HL-60/S4 (cell line): ENCODE measurements around the gene TTC22.

Source experiments
- in situ Hi-C: fragments of 300-500 bp; cut with MboI; formaldehyde crosslinking; loops from 2 replicates; pipeline ENCODE4 v1.14.3; 2022; ENCODE audit warnings: low sequenced_read_pairs

The TTC22 gene

DNA sequence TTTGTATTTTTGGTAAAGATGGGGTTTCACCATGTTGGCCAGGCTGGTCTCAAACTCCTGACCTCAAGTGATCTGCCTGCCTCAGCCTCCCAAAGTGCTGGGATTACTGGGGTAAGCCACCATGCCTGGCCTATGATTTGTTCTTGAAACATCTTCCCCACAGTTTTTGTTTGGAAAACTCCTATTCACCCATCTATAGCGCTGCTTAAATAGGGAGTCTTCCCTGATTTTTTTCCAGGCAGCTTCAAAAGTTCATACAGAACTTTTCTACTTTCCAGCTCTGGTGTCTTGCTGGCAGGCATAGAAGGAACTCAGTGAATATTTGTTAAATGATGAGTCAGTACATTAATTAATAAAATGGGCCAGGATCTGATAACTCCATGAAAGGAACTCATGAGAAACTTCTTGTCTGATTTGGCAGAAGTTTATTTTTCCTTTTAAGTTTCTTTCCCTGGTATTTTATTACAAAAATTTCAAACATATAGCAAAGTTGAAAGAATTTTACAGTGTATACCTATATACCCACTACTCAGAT is 33.0 kb upstream of the TTC22 start:
- in situ Hi-C loops: no loop called here

DNA sequence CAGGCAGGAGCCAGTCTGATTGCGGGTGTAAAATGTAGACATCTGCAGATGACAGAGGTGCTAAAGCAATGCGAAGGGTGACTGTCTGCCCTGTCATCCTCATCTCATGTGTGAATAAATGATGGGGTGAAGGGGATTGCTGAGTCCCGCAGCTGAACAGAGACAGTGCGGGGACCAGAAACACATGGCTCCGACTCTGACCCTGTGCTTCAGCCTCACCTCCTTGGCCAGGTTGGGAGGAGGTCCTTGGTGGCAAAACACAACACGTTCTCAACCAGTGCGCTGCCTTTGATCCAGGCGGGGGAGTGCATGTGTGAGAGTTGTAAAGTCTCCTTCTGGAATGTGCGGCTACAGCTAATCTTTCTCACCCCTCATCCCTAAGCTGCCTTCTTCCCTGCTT is 32.0 kb upstream of the TTC22 start:
- in situ Hi-C loops: no loop called here

DNA sequence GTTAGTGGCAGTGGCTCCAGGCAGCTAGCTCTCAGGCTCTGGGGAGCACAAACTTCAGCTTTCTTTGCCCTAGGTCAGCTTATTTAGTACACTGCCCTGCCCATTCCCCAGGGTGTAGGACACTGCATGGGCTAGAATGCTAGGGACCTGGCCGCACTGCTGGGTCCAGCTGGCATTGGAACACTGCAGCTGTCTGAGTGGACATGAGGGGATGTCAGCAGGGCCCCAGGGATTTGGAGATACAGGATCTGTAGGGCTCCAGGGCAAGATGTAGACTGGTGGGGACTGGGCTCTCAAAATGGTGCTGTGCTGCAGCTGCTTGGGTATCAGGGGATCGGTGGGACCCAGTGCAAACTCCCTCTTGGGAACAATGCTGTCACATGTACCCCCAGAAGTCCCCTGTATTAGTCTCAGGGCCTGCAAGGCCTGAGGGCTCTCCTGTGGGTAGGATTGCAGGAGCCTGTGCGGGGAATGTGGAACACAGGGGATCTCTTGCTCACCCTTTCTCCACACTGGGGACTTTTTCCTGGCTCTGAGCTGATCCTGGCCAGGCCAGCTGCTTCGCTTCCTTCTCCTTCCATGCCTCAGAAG is 25.2 kb upstream of the TTC22 start:
- in situ Hi-C loops: no loop called here

DNA sequence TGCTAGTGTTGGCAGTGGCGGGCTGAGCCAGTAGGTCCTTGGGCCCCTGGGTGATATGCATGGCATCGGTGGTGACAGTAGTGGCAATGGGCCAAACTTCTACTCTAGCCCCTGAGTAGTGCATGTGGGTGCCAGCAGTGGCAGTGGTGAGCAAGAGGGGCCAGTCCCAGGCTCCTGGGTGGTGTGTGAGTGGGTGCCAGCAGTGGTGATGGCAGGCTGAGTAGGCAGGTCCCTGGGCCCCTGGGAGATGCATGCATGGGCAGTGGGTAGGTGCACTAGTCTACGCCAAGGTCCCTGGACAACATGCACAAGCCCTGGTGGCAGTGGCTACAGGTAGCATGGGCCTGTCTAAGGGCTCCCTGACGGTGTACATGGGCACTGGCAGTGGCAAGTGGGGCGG is 24.6 kb upstream of the TTC22 start:
- in situ Hi-C loops: no loop called here

DNA sequence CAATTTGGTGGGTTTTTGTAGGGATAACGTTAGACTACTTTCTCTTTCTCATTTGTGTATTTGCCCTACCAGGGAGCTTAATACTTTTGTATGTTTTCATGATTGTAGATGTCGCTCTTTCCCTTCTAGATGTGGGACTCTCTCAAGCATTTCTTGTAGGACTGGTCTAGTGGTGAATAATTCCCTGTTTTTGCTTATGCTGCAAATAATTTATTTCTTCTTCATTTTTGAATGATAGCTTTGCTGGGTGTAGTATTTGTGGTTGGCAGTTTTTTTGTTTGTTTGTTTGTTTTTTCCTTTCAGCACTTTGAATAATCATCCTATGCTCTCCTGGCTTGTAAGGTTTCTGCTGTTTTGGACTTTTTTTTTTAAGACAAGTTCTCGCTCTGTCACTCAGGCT is 22.5 kb upstream of the TTC22 start:
- in situ Hi-C loops: no loop called here

DNA sequence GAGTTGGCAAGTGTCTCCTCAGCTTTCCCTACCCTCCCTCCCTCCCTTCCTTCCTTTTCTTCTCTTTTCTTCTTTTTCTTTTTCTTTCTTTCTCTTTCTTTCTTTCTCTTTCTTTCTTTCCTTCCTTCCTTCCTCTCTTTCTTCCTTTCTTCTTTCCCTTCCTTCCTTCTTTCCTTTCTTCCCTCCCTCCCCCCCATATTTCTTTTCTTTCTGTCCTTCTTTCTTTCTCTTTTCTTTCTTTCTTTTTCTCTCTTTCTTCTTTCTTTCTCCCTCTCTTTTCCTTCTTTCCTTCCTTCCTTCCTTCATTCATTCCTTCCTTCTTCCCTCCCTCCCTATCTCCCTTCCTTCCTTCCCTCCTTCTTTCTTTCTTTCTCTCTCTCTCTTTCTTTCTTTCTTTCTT is 18.6 kb upstream of the TTC22 start:
- in situ Hi-C loops: no loop called here

DNA sequence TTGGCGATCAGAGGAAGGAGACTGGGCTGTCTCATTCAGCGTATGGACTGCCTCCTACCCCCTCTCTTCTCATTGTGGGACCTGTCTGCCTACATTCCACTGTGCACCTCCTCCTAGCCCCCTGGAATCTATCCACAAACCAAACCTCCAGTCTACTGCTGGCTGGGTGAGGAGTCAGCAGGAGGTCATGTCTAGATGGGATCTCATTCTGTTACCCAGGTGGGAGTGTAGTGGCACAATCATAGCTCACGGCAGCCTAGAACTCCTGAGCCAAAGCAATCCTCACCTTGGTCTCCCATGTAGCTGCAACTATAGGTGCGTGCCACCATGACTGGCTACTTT is 18.0 kb upstream of the TTC22 start:
- in situ Hi-C loops: no loop called here

DNA sequence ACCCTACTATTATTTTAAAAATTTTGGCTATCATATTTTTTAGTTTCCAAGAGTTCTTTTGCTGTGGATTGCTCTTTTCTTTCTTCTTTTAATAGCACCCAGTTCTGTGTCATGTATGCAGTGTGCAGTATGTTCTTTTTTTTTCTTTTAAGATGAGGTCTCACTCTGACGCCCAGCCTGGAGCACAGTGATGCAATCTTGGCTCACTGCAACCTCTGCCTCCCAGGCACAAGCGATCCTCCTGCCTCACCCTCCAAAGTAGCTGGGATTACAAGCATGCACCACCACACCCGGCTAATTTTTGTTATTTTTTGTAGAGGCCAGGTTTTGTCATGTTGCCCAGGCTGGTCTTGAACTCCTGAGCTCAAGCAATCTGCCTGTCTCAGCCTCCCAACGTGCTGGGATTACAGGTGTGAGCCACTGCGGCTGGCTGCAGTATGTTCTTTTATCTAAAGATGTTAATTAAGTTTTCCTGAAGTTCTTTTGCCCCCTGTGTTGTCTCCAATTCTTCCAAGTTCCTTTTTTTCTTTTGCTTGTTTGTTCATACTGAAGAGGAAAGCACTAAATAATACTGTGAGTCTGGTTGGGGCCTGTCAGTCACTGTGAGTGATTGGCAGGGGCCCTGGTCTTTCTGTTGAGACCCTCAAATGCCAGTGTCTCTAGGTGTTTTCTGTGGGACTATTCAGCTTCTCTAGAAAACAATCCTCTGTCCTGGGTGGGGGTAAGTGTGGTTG is 17.5 kb upstream of the TTC22 start:
- in situ Hi-C loops: no loop called here

DNA sequence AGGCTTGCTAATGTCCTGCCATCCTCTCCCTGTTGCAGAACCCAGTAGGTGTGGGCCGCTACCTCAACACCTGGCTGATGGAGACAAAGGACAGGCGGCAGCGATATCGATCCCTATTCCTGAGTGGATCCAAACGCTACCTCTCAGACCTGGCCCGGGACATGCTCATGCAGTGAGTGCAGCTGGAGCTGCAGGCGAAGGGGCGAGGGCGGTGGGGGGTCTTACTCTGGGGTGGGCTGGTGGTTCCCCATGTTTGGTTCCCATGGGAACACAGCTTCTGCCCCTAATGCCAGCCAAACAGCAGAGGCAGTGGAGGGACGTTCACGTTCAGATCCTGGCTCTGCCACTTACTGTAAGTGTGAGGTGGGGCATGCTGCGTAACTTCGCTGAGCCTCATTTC is 15.8 kb upstream of the TTC22 start:
- in situ Hi-C loops: no loop called here

DNA sequence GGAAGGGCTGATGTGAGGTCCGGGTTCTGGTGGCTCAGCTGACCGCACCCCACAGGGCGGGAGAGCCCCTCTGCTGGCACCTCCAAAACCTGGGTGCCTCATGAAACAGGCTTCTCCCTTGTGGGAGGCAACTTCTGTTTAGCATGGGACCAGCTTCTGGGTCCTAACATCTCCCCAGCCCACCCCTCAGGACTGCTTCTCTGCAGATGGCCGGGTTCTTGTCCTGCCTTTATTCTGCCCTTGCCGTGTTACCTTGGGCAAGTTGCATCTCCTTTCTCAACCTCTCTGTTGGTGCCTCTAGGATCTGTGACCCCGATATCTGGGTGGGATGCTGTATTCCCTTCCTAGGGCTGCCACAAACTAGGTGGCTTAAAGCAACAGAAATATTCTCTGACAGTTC is 15.0 kb upstream of the TTC22 start:
- in situ Hi-C loops: no loop called here

DNA sequence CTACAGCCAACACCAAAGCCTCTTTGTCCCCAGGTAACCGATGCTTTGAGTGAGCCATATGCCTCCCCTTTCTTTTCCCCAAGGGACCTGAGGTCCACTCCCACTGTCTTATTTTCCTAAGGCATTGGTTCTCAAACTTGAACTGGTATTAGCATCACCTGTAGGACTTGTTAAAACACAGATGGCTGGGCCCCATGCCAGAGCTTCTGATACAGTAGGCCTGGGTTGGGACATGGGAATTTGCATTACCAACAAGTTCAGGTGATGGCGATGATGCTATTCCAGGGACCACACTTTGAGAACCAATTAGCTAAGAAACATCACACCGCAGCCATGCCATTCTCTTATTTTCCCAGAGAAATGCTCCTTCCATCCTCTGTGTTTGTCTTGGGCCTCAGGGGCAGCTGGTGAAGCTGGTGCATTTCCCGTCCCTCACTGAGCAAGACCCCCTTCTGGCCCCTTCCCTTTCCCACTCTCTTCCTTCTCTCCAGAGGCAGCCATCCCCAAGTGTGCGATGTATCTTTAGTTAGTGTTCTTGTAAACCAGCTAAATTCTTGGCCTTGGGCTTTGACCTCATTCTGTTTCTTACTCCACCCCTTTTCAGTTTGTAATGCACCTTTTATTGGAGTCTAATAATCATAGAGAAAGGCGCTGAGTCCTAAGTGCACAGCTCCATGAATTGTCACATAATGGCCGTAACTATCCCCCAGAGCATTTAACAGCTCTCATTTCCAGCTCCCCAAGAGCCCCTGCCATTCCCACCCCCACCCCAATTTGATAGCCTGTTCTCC is 14.2 kb upstream of the TTC22 start:
- in situ Hi-C loops: no loop called here

DNA sequence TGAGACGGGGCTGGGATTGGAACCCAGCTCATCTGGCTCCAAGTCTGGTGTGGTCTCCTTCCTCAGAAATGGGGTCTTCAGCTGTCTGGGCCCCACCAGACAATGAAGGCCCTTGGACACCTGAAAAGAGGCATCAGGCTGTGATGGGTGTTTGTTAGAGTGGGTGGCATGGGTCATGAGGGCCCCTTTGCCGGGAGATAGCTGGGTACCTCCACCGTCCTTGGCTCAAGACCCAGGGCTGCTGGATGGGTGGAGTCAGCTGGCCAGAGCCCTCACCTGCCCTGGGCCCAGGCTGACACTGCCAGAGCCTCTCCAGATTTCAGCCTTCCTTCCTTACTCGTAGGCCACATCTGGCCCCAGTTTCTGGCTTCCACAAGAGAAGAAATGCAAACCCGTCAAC is 13.4 kb upstream of the TTC22 start:
- in situ Hi-C loops: no loop called here

DNA sequence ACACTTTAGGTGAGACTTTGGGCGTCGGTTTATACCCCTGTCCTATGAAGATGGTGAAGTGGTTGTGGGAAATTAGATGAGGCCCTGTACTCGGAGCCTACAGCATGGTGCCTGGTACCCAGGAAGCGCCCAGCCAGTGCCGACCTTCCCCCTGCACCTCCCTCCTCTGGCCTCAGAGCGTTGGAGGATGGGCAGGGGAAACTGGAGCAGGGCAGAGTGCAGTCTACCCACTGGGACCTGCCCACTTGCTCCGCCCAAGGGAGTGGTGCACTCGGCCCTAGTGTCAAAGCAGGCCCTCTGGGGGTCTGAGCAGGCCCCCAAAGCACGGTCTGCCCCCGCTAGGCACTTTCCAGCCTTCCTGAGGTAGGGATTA is 13.0 kb upstream of the TTC22 start:
- in situ Hi-C loops: no loop called here

DNA sequence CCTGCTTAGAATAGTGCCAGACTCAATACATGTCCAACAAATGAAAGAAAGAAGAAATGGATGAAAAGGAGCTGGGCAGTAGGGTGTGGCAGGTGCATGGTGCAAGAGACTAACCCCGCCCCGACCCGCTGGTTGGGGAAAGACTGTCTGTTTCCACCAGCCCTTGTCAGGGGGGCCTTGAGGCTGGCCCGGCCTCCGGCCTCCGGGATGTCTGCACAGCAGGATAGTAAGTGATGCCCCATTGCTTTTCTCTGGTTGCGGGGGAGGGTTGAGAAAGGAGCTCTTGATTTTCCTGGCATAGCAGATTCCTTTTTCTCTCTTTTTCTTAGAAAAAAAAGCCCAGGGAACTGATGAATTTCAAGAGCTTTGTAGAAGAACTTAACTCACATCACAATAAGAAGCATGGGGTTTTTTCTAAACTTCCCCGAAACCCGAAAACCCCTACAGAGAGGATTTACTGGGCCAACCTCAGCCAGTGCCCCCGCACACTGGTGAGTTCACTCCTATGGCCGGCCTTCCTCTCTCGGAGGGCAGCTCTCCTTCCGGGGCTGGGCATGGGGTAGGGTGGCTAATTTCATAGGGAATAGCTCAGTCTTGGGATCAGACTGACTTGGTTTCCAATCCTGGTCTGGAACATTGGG is 12.5 kb upstream of the TTC22 start:
- in situ Hi-C loops: no loop called here

DNA sequence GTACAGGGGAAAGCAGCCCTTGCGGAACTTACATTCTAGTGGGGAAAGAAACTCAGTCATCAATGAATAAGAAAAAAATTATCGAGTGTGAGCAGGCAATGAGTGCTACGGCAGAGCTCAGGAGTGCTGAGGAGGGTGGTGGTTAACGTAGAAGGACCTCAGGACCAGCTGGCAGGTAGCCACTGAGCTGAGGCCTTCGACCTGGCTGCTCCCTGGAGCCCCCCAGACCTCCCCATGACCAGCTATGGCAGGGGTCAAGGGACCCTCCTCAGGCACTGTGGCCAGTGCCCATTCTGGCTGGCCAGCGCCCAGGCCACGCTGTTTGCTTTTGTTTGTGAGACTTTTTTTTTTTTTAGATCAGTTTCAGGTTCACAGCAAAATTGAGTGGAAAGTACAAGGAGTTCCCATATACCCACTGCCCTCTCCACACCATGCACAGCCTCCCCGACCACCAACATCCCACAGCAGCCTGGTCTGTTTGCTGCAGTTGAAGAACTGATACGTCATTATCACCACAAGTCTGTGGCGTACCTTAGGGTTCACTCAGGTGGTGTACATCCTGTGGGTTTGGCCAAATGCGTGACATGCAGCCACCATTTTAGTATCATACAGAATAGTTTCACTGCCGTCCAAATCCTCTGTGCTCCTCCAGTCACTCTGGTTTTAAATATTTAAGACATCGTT is 11.8 kb upstream of the TTC22 start:
- in situ Hi-C loops: no loop called here

DNA sequence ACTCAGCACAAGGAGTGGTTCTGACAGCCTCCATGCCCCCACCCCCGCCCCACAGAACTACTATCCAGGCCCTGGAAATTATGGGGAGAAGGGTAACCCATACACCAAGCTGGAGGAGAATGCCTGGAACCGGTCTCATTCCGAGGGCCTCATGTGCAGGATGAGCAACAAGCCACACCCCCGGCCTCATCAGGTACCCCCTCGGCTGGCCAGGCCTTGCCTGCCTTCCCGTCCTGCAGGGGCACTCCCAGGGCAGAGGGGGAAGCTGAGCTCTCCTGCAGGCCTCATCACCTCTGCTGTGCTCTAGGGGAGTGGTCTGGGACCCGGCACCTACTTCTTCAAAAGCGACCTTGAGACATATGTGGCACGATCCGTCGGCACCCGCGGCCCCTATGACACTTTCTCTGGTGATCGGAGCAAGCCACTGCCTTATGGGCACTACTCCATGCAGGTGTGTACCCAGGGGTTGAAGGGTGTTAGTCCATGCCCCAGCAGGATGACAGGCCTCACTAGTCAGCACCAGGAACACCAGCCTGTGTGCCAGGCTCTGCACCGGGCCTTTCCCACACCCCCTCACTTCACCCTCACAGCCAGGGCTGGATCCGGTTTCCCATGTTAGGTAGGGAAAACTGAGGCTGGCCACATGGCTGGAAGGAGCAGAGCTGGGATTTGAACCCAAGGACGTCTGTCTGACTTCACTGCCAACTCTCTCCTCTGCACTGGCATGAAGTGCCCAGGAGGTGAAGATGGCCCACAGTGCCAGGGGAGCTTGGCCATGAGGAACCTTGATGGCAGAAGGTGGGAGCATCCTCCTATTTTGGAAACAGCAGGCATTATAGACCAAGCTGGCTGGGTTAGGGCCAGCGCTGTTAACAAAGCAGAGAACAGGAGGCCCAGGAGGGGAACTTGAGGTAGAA is 10.9 kb upstream of the TTC22 start:
- in situ Hi-C loops: no loop called here

DNA sequence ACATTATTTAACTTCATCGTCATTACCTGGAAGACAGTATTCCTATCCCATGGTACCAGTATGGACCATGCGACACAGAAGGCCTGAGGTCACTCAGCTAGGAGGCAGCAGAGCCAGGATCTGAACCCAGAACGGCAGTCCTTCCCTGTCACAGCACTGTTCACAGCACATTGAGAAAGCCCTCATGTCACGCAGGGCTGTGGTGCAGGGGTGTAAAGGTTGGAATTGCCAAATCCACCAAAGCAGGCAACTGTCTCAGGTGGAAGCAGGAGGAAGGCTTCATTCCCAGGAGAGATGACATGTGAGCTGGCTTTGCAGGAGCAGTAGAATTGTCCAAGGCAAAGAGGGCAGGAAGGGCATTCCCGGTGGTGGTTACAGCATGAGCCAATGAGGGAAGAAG is 9.9 kb upstream of the TTC22 start:
- in situ Hi-C loops: no loop called here

DNA sequence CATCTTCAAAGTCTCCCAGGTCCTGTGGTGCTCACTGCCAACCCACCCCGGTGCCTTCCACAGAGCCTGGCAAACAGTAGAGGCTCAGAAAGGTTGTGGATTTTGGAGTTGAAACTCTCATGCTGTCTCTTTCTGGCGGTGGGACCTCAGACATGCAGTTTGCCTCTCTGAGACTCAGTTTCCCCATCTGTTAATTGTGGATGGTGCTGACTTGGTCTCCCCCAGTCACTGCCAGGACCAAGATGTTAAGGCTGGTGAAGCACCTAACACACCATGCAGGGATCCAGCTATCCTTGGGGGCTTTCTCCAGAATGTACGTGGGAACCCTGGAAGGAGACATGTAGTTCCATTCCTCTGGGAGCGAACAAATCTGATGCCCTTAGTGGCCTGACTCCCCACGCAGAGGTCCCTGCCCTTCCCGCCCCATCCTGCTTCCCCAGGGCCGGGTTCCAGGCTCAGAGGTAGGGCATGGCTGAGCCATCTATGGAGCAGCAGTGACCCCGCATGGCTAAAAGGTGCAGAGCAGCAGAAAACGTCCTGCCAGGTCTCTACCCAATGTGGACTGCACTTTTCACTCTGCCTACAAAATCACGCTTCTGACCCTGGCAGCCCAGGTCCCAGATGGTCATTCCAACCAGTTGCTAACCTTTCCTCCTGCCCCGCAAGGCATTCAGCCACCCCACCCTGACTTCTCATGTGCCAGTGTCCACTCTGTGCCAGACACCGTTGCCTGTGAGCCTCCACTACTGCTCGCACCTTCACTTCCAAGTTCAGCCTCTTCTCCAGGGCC is 9.2 kb upstream of the TTC22 start:
- in situ Hi-C loops: no loop called here

DNA sequence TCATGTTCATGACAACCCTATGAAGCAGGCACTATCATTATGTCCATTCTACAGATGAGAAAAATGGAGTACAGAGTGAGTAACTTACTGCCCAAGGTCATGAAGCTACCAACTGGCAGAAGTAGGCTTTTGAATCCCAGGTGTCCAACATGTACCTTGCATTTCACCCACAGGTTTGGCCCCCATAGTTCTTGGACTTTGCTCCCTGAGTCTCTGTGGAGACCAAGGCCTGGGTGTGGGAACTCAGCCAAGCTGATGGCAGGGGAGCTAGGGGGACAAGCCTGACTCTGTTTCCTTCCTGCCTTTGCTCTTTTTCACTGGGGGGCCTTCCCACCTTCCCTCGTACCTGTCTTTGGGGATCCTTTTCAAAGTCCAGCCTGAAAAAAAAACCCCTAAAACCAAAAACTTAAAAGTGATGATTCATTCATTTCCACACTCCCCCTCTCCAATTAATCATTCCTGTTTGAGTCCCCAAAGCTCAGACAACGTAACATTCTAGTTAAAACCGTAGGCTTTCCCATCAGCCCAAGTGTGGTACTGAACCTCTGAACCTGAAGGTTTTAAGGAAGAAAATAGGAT is 8.5 kb upstream of the TTC22 start:
- in situ Hi-C loops: no loop called here
